OCI-LY1 (cell line): ENCODE data around the gene ADCY9.

Experiments
- CTCF ChIP-seq: fragments of 200-600 bp; sonication (generic), shearing (Covaris generic); IDR thresholded peaks from 2 replicates; pipeline ENCODE4 v1.5.1; 2017; ENCODE audit warnings: mild to moderate bottlenecking, antibody characterized with exemption, low read length, moderate library complexity, mixed read lengths
- EZH2 ChIP-seq: fragments of 200-600 bp; sonication (generic), shearing (Covaris generic); IDR thresholded peaks from 2 replicates; pipeline ENCODE4 v1.8.0; 2017; ENCODE audit warnings: borderline replicate concordance, mixed run types, mild to moderate bottlenecking, antibody characterized with exemption, low read length, moderate library complexity, mixed read lengths

DNA sequence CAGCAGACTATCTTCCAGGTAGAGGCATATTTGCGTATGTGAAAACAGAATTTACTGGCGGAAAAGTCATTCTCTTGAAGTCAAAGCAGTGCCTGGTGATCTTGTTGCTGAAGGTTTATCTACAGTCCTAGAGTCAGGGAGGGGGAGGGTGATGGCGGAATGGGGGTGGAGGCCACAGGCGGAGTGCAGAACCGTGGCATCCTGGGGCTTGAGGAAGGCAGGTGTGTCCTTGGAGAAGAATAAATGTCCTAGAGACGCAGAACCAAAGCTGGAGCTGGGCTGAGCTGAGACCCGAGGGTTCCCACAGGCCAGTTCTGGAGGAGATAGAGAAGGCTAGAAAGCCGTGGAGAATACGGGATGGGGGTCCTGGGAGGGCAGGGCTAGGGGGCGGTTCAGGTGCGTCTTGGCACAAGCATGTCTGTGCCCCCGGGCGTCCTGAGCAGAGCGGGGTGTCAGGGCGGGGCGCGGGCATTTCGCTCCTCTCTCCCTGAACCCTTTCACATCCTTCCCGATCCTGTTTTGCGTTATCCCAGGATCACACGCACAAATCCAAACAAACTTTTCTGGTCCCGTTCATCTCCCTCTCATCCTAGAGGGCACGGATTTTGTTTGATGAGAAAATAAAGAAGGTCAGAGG lies 158.8 kb downstream of the ADCY9 start:
- TF ChIP-seq CTCF (no peak), EZH2 (no peak)
